HepG2 (cell line): Measurements from ENCODE around the gene CPT1B. TPM values are rescaled to one million over a fixed set of nuclear protein-coding genes. Genes with fewer than 3 reads are reported as not detected.

ENCODE experiments used
- AKNA ChIP-seq: sonication (generic); formaldehyde crosslinking; IDR thresholded peaks from 2 replicates; pipeline ENCODE4 v1.4.0; 2020; ENCODE audit warnings: missing genetic modification reagents, borderline replicate concordance
- ARHGAP35 ChIP-seq: sonication (generic); formaldehyde crosslinking; IDR thresholded peaks from 2 replicates; pipeline ENCODE4 v1.9.0; 2022; ENCODE audit warnings: mild to moderate bottlenecking, inconsistent platforms, moderate library complexity, missing genetic modification reagents, borderline replicate concordance
- ATAD3A ChIP-seq: sonication (generic); formaldehyde crosslinking; IDR thresholded peaks from 2 replicates; pipeline ENCODE4 v1.4.0; 2020; ENCODE audit warnings: missing genetic modification reagents
- CBX1 ChIP-seq: IDR thresholded peaks from one replicate; pipeline ENCODE4 v1.6.1; 2016; ENCODE audit warnings: antibody characterized with exemption, low read depth
- FLYWCH1 ChIP-seq: sonication (generic); formaldehyde crosslinking; IDR thresholded peaks from 2 replicates; pipeline ENCODE4 v1.8.1; 2023; ENCODE audit warnings: mild to moderate bottlenecking, missing genetic modification reagents
- HDAC2 ChIP-seq: sonication (generic); formaldehyde crosslinking; IDR thresholded peaks from 2 replicates; pipeline ENCODE4 v1.4.0; 2020; ENCODE audit warnings: missing genetic modification reagents
- HNF4A ChIP-seq: sonication (generic); formaldehyde crosslinking; IDR thresholded peaks from 2 replicates; pipeline ENCODE4 v1.4.0; 2020; ENCODE audit warnings: missing genetic modification reagents
- HOXA3 ChIP-seq: sonication (generic); formaldehyde crosslinking; IDR thresholded peaks from 2 replicates; pipeline ENCODE4 v1.5.0; 2020; ENCODE audit warnings: missing genetic modification reagents
- HOXA7 ChIP-seq: sonication (generic); formaldehyde crosslinking; IDR thresholded peaks from 2 replicates; pipeline ENCODE4 v1.8.1; 2022; ENCODE audit warnings: mild to moderate bottlenecking, missing genetic modification reagents, moderate library complexity
- JDP2 ChIP-seq: sonication (generic); formaldehyde crosslinking; IDR thresholded peaks from 2 replicates; pipeline ENCODE4 v1.8.1; 2022; ENCODE audit warnings: missing genetic modification reagents, borderline replicate concordance
- MLX ChIP-seq: IDR thresholded peaks from 2 replicates; pipeline ENCODE4 v1.6.1; 2016
- MTA1 ChIP-seq: sonication (generic); formaldehyde crosslinking; IDR thresholded peaks from 2 replicates; pipeline ENCODE4 v1.4.0; 2020; ENCODE audit warnings: missing genetic modification reagents, mild to moderate bottlenecking, borderline replicate concordance
- NFYC ChIP-seq: IDR thresholded peaks from 2 replicates; pipeline ENCODE4 v1.6.1; 2016; ENCODE audit warnings: missing genetic modification reagents, missing compliant biosample characterization
- SP140L ChIP-seq: sonication (generic); formaldehyde crosslinking; IDR thresholded peaks from 2 replicates; pipeline ENCODE4 v1.4.0; 2020; ENCODE audit warnings: missing genetic modification reagents, borderline replicate concordance
- ZFP91 ChIP-seq: sonication (generic); formaldehyde crosslinking; IDR thresholded peaks from 2 replicates; pipeline ENCODE4 v1.9.0; 2022; ENCODE audit warnings: missing genetic modification reagents, mild to moderate bottlenecking, borderline replicate concordance
- ZFY ChIP-seq: sonication (generic); formaldehyde crosslinking; IDR thresholded peaks from 2 replicates; pipeline ENCODE4 v1.4.0; 2020; ENCODE audit warnings: missing genetic modification reagents
- ZGPAT ChIP-seq: IDR thresholded peaks from 2 replicates; pipeline ENCODE4 v1.6.1; 2016; ENCODE audit warnings: mild to moderate bottlenecking
- ZNF501 ChIP-seq: sonication (generic); formaldehyde crosslinking; IDR thresholded peaks from 2 replicates; pipeline ENCODE4 v1.5.1; 2020; ENCODE audit warnings: mild to moderate bottlenecking, moderate library complexity, missing genetic modification reagents
- ZNF589 ChIP-seq: sonication (generic); formaldehyde crosslinking; conservative IDR thresholded peaks from 2 replicates; pipeline ENCODE4 v1.8.0; 2022; ENCODE audit warnings: mild to moderate bottlenecking, moderate library complexity, missing genetic modification reagents
- ZNF614 ChIP-seq: IDR thresholded peaks from 2 replicates; pipeline ENCODE4 v1.6.1; 2018; ENCODE audit warnings: missing biosample characterization, missing genetic modification reagents, inconsistent platforms, borderline replicate concordance
- ZNF616 ChIP-seq: sonication (generic); formaldehyde crosslinking; IDR thresholded peaks from 2 replicates; pipeline ENCODE4 v1.5.0; 2020; ENCODE audit warnings: low read depth, mild to moderate bottlenecking, missing genetic modification reagents
- ZNF761 ChIP-seq: sonication (generic); formaldehyde crosslinking; conservative IDR thresholded peaks from 2 replicates; pipeline ENCODE4 v1.4.0; 2020; ENCODE audit warnings: mild to moderate bottlenecking, missing genetic modification reagents
- polyA plus RNA-seq, 8 experiments: library from polyadenylated mRNA; depleted of rRNA in 3 of 8; stranded (reverse) in 7 of 8; unstranded in 1 of 8; fragments of >200 nt; fragmentation: Illumina TruSeq in 4 of 8; extraction: Trizol in 4 of 8; gene quantifications; 2 replicates each; pipeline versions ENCODE4 v1.2.1 to v1.2.3, GENCODE V29; 2011 to 2016; ENCODE audit warnings: low read depth in 4 of 8, missing spikeins in 1 of 8, mixed read lengths in 1 of 8; ENCODE audit not compliant: insufficient read depth in 1 of 8
- total RNA-seq, 5 experiments: library from RNA; depleted of rRNA; stranded (reverse); fragments of >200 nt; fragmentation: Illumina TruSeq; extraction: Trizol; gene quantifications; 2 replicates each; pipeline ENCODE4 v1.2.3, GENCODE V29; 2016; ENCODE audit warnings: low read depth in 1 of 5

CPT1B gene
- total and polyA plus RNA-seq, 2 of the 13 experiments (the other 11 are each of a cell fraction or from before 2014, with no cell fraction given): 9.2 to 19.5 TPM

- TF ChIP-seq AKNA (CRISPR knock-in tag) (no peak), HOXA3 (CRISPR knock-in tag) (peak; percentile 30; the same call in 1 of the 2 replicates), HDAC2 (CRISPR knock-in tag) (no peak), ZFP91 (0 out of 2 replicates have a peak, but pooled peaks have one; percentile 36), HOXA7 (CRISPR knock-in tag) (peak; percentile 80; the same call in 1 of the 2 replicates), ATAD3A (CRISPR knock-in tag) (0 out of 2 replicates have a peak, but pooled peaks have one; percentile 42), SP140L (CRISPR knock-in tag) (no peak), ZGPAT (peak; percentile 57; the same call in 1 of the 2 replicates), NFYC (CRISPR knock-in tag) (no peak), MTA1 (CRISPR knock-in tag) (no peak), FLYWCH1 (CRISPR knock-in tag) (peak; percentile 82; the same call in 1 of the 2 replicates), ZNF501 (no peak; the same call in 1 of the 2 replicates), CBX1 (no peak), ARHGAP35 (peak; percentile 73; the same call in 1 of the 2 replicates), ZNF616 (CRISPR knock-in tag) (peak; percentile 67; the same call in 1 of the 2 replicates), JDP2 (CRISPR knock-in tag) (no peak), ZFY (CRISPR knock-in tag) (peak; percentile 74), MLX (CRISPR knock-in tag) (no peak), ZNF614 (CRISPR knock-in tag) (0 out of 2 replicates have a peak, but pooled peaks have one; percentile 4), ZNF589 (CRISPR knock-in tag) (peak; percentile 29), HNF4A (CRISPR knock-in tag) (no peak), ZNF761 (CRISPR knock-in tag) (no peak)
Observed at GRCh38 chr22:50526108-50526833, 52.0 kb downstream of the CPT1B start (continued).
